SK-N-SH (cell line): Measurements from ENCODE around the gene POGLUT3.

Experiments used
- CTCF ChIP-seq: fragments of 200-600 bp; sonication (generic); IDR thresholded peaks from 2 replicates; pipeline ENCODE4 v1.6.1; 2017; ENCODE audit warnings: antibody characterized with exemption, mild to moderate bottlenecking, moderate library complexity
- EP300 ChIP-seq, 2 experiments: IDR thresholded peaks; 2 replicates each; pipeline versions ENCODE4 v1.4.0 to v1.6.1; 2012; ENCODE audit warnings: borderline replicate concordance in 1 of 2, low read depth in 1 of 2, low read length in 1 of 2
- RAD21 ChIP-seq: IDR thresholded peaks from 2 replicates; pipeline ENCODE4 v1.6.1; 2012; ENCODE audit warnings: mild to moderate bottlenecking, low read length
- REST ChIP-seq: IDR thresholded peaks from 2 replicates; pipeline ENCODE4 v1.6.1; 2012; ENCODE audit warnings: mild to moderate bottlenecking, low read depth, low read length, moderate library complexity
- YY1 ChIP-seq: IDR thresholded peaks from 2 replicates; pipeline ENCODE4 v1.4.0; 2012; ENCODE audit warnings: low read depth, mild to moderate bottlenecking

- TF ChIP-seq EP300 (IDR thresholded peaks at IDR 0.05; ENCODE audit: borderline replicate concordance in 1 of 2, low read depth in 1 of 2, low read length in 1 of 2): no peak
- TF ChIP-seq REST: no peak
- no peak for TF ChIP-seq YY1
- no peak for TF ChIP-seq CTCF
- TF ChIP-seq RAD21: no peak
Measured at GRCh38 chr11:108538502-108538901, 40.3 kb upstream of the POGLUT3 start.
